Activated naive CD8-positive, alpha-beta T cell treated with anti-CD3 and anti-CD28 coated beads, Interleukin-2, amount 10 ng/mL, durations not matched to agents 7 days and 5 days (primary cell): Measurements from ENCODE around the gene TBRG4. TPM values are rescaled to one million over a fixed set of nuclear protein-coding genes. Genes with fewer than 3 reads are reported as not detected.

ENCODE experiments used
- ATAC-seq: fragments of 150-1000 bp; cut with Tn5 transposase; one replicate; pipeline ENCODE4 v1.10.0; 2021; ENCODE audit warnings: low read depth, moderate library complexity
- POLR2A ChIA-PET: fragments of 350-600 bp; sonication (Branson Sonifier 250); formaldehyde crosslinking; loops from one replicate; lab custom pipeline; 2021; ENCODE audit warnings: antibody characterized with exemption; lab: Charles Lee
- DNase-seq: peaks from one replicate; pipeline ENCODE4 v3.0.0; 2021
- H3K27ac Mint-ChIP-seq: one replicate; pipeline ENCODE4 v1.8.0; 2022; ENCODE audit warnings: mild to moderate bottlenecking, mixed read lengths
- H3K27me3 Mint-ChIP-seq: one replicate; pipeline ENCODE4 v1.8.0; 2022; ENCODE audit warnings: mild to moderate bottlenecking, moderate library complexity, mixed read lengths
- H3K36me3 Mint-ChIP-seq: one replicate; pipeline ENCODE4 v1.8.0; 2021; ENCODE audit warnings: mild to moderate bottlenecking, mixed read lengths
- H3K4me1 Mint-ChIP-seq: one replicate; pipeline ENCODE4 v1.8.0; 2021; ENCODE audit warnings: mixed read lengths
- H3K4me3 Mint-ChIP-seq: one replicate; pipeline ENCODE4 v1.8.0; 2022; ENCODE audit warnings: mild to moderate bottlenecking, moderate library complexity, mixed read lengths
- H3K9me3 Mint-ChIP-seq: one replicate; pipeline ENCODE4 v1.8.0; 2021; ENCODE audit warnings: mixed read lengths
- total RNA-seq, 2 experiments: library from RNA; stranded (reverse); gene quantifications; one replicate each; pipeline ENCODE4 v1.2.3, GENCODE V29; 2021

The TBRG4 gene
- total RNA-seq, 2 experiments from 2014 or later: 123 to 127 TPM

GRCh38 chr7:45151131-45151684 lies 39.7 kb upstream of the TBRG4 start:
- Mint-ChIP-seq H3K4me3 (no peak overlapping the region), H3K27ac (no peak overlapping the region), H3K4me1 (peaks cover 3% of the 10 kb centered on the region), H3K27me3 (peaks cover 6% of the 10 kb centered on the region), H3K9me3 (no peaks in the 10 kb centered on the region), H3K36me3 (no peaks in the 10 kb centered on the region)
- POLR2A ChIA-PET: no interaction called here
- DNase-seq: no peak
- ATAC-seq: no peak

DNA sequence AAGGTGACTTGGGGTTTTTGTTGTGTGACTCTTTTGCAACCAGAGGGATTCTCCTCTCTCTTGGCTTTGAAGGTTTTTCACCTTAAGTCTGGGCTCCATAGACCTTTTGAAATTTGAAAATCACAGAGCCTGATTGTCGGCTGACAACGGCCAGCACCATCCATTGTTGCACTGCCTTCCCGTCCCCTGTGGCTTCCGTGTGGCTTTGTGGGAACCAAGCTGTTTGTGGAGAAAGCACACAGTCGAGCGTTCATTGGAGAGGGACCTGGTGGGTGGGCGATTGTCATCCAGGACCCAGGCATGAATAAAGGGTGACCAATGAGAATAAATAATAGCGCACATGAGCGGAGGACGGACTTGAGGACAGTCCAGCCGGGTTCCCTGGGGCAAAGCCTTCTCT lies 38.7 kb upstream of the TBRG4 start:
- H3K27me3 Mint-ChIP-seq: peaks cover 6% of the 10 kb centered on the region
- H3K9me3 Mint-ChIP-seq: no peaks in the 10 kb centered on the region
- POLR2A ChIA-PET: no interaction called here
- H3K4me3 Mint-ChIP-seq: no peak overlapping the region
- no peak for DNase-seq
- no peak overlapping the region for H3K27ac Mint-ChIP-seq
- H3K4me1 Mint-ChIP-seq: peaks cover 3% of the 10 kb centered on the region
- H3K36me3 Mint-ChIP-seq: no peaks in the 10 kb centered on the region
- ATAC-seq: no peak

GRCh38 chr7:45149606-45150005 lies 38.1 kb upstream of the TBRG4 start:
- POLR2A ChIA-PET: no interaction called here
- Mint-ChIP-seq H3K4me3 (no peak overlapping the region), H3K27ac (no peak overlapping the region), H3K9me3 (no peaks in the 10 kb centered on the region), H3K36me3 (no peaks in the 10 kb centered on the region), H3K4me1 (peaks cover 1% of the 10 kb centered on the region), H3K27me3 (peaks cover 8% of the 10 kb centered on the region)
- no peak for ATAC-seq
- DNase-seq: no peak

DNA sequence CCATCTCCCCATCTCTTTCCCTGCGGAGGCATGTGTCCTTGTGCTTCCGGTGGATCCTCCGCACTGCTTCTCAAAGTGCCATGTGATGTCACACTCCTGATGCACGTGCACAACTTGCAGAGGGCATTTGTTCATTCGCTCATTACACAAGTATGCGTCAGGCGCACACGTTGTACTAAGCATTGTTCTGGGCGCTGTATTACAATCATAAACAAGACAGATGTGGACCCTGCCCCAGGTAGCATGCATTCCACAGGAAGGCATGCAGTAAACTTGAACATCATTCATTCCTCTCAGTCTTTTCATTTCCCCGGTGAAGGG lies 37.1 kb upstream of the TBRG4 start:
- no peak for DNase-seq
- peaks cover 11% of the 10 kb centered on the region for H3K27me3 Mint-ChIP-seq
- no peaks in the 10 kb centered on the region for H3K9me3 Mint-ChIP-seq
- H3K4me3 Mint-ChIP-seq: no peak overlapping the region
- H3K36me3 Mint-ChIP-seq: no peaks in the 10 kb centered on the region
- H3K4me1 Mint-ChIP-seq: no peaks in the 10 kb centered on the region
- ATAC-seq: no peak
- POLR2A ChIA-PET: no interaction called here
- H3K27ac Mint-ChIP-seq: no peak overlapping the region

GRCh38 chr7:45147858-45148652 lies 36.6 kb upstream of the TBRG4 start:
- Mint-ChIP-seq H3K36me3 (no peaks in the 10 kb centered on the region), H3K4me1 (no peaks in the 10 kb centered on the region), H3K9me3 (no peaks in the 10 kb centered on the region), H3K27me3 (peaks cover 11% of the 10 kb centered on the region), H3K4me3 (no peak overlapping the region), H3K27ac (no peak overlapping the region)
- POLR2A ChIA-PET: no interaction called here
- ATAC-seq: no peak
- no peak for DNase-seq

DNA sequence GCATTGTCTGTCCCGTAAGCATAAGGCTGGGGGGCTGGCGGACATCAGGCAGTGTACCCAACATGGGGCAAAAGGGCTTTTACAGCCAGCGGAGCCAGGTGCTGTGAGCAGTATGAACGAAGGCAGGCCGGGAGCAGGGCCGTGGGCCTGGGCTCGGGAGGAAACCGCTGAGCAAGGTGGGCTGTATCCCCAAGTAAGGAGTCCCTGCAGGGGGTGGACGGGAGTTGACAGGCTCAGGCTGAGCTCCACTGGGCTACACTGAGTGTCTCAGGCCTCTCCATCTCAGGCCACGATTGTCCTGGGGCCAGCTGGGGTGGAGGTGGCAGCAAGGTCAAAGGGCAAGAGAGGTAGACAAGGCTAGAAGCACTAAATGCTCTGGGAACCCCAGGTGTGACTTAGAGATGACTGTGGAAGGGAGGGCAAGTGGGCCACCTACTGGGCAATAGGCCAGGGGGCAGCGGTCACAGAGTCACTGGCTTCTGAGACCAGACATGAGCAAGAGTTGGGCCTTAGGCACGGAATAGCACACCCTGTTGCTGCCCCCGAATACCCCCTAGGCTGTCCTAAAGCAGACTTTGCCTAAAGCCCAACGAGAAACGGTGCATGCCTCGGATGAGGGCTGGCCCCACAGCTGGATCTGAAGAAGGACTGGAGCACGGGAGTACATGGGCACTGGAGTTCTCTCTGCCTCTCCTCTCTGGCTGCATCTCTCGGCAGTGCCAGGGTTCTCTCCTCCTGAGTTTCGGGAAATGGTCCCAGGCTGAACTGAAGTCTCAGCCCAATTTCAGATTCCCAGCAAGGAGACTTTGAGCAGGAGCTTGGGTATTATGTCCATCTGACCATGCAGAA lies 35.3 kb upstream of the TBRG4 start:
- Mint-ChIP-seq H3K27ac (no peak overlapping the region), H3K27me3 (peaks cover 11% of the 10 kb centered on the region), H3K36me3 (no peaks in the 10 kb centered on the region), H3K4me3 (no peak overlapping the region), H3K9me3 (no peaks in the 10 kb centered on the region), H3K4me1 (peaks cover 1% of the 10 kb centered on the region)
- no peak for ATAC-seq
- POLR2A ChIA-PET: no interaction called here
- no peak for DNase-seq

DNA sequence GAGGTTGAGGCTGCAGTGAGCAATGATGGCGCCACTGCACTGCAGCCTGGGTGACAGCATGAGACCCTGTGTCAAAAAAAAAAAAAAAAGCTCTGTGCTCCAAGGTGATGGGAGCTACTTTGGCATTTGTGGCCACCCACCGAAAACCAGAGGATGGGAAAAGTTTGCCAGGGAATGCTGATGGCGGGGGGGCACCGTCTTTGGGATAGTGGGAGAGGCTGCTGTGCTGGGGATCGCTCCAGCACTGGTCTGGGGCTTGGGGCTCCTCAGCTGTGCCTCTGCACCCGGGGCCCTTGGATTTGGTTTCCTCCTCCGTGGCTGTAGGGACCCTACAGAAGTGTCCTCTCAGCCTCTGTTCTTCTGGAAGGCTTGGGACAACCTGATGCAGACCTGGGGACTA lies 34.4 kb upstream of the TBRG4 start:
- ATAC-seq: no peak
- Mint-ChIP-seq H3K9me3 (no peaks in the 10 kb centered on the region), H3K27me3 (peaks cover 9% of the 10 kb centered on the region), H3K4me3 (no peak overlapping the region), H3K4me1 (peaks cover 1% of the 10 kb centered on the region), H3K36me3 (no peaks in the 10 kb centered on the region), H3K27ac (no peak overlapping the region)
- DNase-seq: no peak
- POLR2A ChIA-PET: no interaction called here

GRCh38 chr7:45143616-45144015 lies 32.1 kb upstream of the TBRG4 start:
- POLR2A ChIA-PET: no interaction called here
- DNase-seq (no peak), ATAC-seq (no peak)
- H3K4me3 Mint-ChIP-seq: no peak overlapping the region
- H3K27ac Mint-ChIP-seq: no peak overlapping the region
- peaks cover 1% of the 10 kb centered on the region for H3K4me1 Mint-ChIP-seq
- H3K9me3 Mint-ChIP-seq: no peaks in the 10 kb centered on the region
- no peaks in the 10 kb centered on the region for H3K36me3 Mint-ChIP-seq
- H3K27me3 Mint-ChIP-seq: peaks cover 14% of the 10 kb centered on the region

DNA sequence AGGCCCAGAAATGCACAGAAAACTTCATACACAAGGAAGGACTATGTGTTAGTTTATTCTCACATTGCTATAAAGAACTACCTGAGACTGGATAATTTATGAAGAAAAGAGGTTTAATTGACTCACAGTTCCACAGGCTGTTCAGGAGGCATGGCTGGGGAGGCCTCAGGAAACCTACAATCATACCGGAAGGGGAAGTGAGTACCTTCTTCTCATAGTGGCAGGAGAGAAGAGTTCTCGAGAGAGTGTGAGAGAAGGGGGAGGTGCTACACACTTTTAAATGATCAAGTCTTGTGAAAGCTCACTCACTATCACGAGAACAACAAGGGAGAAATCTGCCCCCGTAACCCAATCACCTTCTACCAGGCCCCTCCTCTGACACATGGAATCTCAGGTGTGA lies 29.3 kb upstream of the TBRG4 start:
- DNase-seq: no peak
- no peak overlapping the region for H3K27ac Mint-ChIP-seq
- ATAC-seq: peak; percentile 51
- H3K9me3 Mint-ChIP-seq: no peaks in the 10 kb centered on the region
- POLR2A ChIA-PET: no interaction called here
- H3K4me3 Mint-ChIP-seq: peak overlapping the region; percentile 8
- peaks cover 4% of the 10 kb centered on the region for H3K4me1 Mint-ChIP-seq
- peaks cover 19% of the 10 kb centered on the region for H3K27me3 Mint-ChIP-seq
- H3K36me3 Mint-ChIP-seq: no peaks in the 10 kb centered on the region

GRCh38 chr7:45138433-45139267 lies 27.2 kb upstream of the TBRG4 start:
- POLR2A ChIA-PET: no interaction called here
- H3K27me3 Mint-ChIP-seq: peaks cover 14% of the 10 kb centered on the region
- no peaks in the 10 kb centered on the region for H3K9me3 Mint-ChIP-seq
- peaks cover 6% of the 10 kb centered on the region for H3K4me1 Mint-ChIP-seq
- DNase-seq: no peak
- no peak overlapping the region for H3K27ac Mint-ChIP-seq
- ATAC-seq: no peak
- no peaks in the 10 kb centered on the region for H3K36me3 Mint-ChIP-seq
- no peak overlapping the region for H3K4me3 Mint-ChIP-seq

DNA sequence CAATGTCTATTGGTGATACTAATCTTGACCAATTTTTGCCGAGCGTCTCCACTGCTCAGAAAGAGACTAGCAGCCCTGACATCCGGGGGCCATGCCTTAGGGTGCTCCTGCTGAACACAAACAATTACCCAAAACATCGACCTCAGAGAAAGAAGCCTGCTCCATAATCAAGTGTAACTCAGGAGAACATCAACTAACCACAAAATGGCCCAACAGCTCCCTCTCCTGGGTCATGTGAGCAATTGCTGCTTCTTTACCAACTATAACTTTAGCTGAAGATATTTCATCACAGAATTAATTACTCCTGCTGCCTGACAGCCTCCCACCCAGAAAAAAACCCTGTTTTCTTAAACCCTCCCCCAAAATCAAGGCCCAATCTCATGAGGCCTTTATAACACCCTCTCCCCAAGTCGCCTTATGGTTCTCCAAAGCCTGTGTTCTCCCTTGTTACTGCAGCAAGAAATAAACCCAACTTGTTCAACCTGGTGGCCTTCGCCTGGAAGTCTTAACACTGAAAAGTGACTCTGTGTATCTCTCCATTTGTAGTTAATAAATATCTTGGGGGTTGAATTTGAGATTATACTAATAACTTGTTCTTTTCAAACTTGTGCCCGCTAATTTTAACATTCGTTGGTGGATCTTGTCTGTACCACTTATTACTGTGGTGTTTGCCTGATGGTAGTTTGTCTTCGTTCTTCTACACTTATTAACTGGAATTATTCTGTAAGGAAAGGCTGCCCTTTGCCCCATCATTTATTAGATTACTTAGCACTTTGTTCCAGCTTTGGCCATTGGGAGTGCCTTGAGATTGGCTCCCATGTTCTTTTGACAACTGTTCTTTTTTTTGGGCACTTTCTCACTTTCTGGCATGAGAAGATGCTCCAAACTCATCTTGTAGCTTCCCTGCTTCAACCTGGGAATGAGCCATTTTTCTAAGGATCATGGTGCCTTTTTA lies 24.9 kb upstream of the TBRG4 start:
- Mint-ChIP-seq H3K27me3 (peaks cover 14% of the 10 kb centered on the region), H3K4me3 (no peak overlapping the region), H3K9me3 (no peaks in the 10 kb centered on the region), H3K4me1 (peaks cover 5% of the 10 kb centered on the region), H3K36me3 (no peaks in the 10 kb centered on the region), H3K27ac (no peak overlapping the region)
- ATAC-seq (peak; percentile 80), DNase-seq (peak; percentile 61)
- POLR2A ChIA-PET: interaction anchor here (0.7 to 2.6 kb wide), 9 partner anchors 13 to 289 kb away, joined by 3 to 8 read pairs (median 3); partner anchors contain the start of genes H2AZ2, MYO1G and TBRG4

DNA sequence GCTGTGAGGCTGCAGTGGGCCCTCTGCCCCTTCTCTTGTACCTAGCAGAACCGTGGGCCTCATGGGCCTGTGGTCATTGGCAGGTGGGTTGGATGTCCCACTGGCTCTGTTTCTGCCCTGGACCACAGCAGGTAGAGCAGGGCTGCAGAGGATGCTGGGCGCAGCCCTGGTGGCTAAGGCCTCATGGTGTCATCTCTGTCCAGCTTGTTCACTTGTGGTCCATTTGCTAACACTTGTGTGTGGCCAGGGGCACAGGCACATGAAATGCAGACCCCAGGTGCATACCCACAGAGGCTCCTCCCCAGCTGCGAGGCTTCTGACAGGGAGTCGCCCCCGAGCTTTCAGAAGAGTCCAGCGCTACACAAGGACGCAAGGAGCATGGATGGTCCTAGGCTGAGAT lies 22.4 kb upstream of the TBRG4 start:
- Mint-ChIP-seq H3K9me3 (no peaks in the 10 kb centered on the region), H3K4me3 (no peak overlapping the region), H3K27me3 (peaks cover 10% of the 10 kb centered on the region), H3K27ac (no peak overlapping the region), H3K4me1 (peaks cover 5% of the 10 kb centered on the region), H3K36me3 (no peaks in the 10 kb centered on the region)
- POLR2A ChIA-PET: interaction anchor here (0.9 to 1.8 kb wide), 3 partner anchors 10 to 161 kb away, joined by 3 to 8 read pairs (median 3); partner anchors contain the start of gene TBRG4
- DNase-seq (no peak), ATAC-seq (no peak)
